Liver (tissue), 9 donors: ENCODE data around the gene HSFX2. TPM values are rescaled to one million over a fixed set of nuclear protein-coding genes. Genes with fewer than 3 reads are reported as not detected.
"Not testable (repeated sequence)": the region's sequence is repeated elsewhere in the genome, so short reads cannot be mapped to it uniquely, and the experiment has no call there.

Experiments used
- DNase-seq: peaks from one replicate; pipeline ENCODE4 v3.0.0-alpha.2; 2017; ENCODE audit warnings: low spot score
- H3K27ac ChIP-seq, 2 donors: one replicate each; pipeline ENCODE4 v1.7.0; 2013; ENCODE audit warnings: inconsistent platforms in 2 of 2, low read length in 2 of 2, control low read depth in 1 of 2, low read depth in 1 of 2, mild to moderate bottlenecking in 1 of 2
- H3K27me3 ChIP-seq, 4 donors: one replicate each; pipeline versions ENCODE4 v1.6.1 to v1.7.0; 2013; ENCODE audit warnings: low read length in 3 of 4, inconsistent platforms in 1 of 4, mild to moderate bottlenecking in 1 of 4, moderate library complexity in 1 of 4; ENCODE audit not compliant: control insufficient read depth in 4 of 4, insufficient read depth in 4 of 4
- H3K36me3 ChIP-seq, 4 donors: one replicate each; pipeline versions ENCODE4 v1.6.1 to v1.7.0; 2013; ENCODE audit warnings: low read length in 3 of 4, mild to moderate bottlenecking in 3 of 4, low read depth in 1 of 4, moderate library complexity in 1 of 4; ENCODE audit not compliant: control insufficient read depth in 4 of 4, insufficient read depth in 3 of 4
- H3K4me1 ChIP-seq, 4 donors: one replicate each; pipeline versions ENCODE4 v1.6.1 to v1.7.0; 2013; ENCODE audit warnings: low read length in 3 of 4, mild to moderate bottlenecking in 3 of 4, moderate library complexity in 1 of 4; ENCODE audit not compliant: control insufficient read depth in 4 of 4, insufficient read depth in 4 of 4
- H3K4me3 ChIP-seq, 3 donors: one replicate each; pipeline versions ENCODE4 v1.6.1 to v1.7.0; 2013; ENCODE audit warnings: low read length in 3 of 3, control low read depth in 1 of 3, low read depth in 1 of 3, mild to moderate bottlenecking in 1 of 3
- H3K9ac ChIP-seq, 2 donors: one replicate each; pipeline ENCODE4 v1.7.0; 2013; ENCODE audit warnings: low read length in 2 of 2, mild to moderate bottlenecking in 2 of 2, moderate library complexity in 2 of 2, control low read depth in 1 of 2, low read depth in 1 of 2
- H3K9me3 ChIP-seq, 4 donors: one replicate each; pipeline versions ENCODE4 v1.6.1 to v1.7.0; 2013; ENCODE audit warnings: low read length in 3 of 4; ENCODE audit not compliant: control insufficient read depth in 4 of 4
- WGBS: extraction: QIAGEN DNeasy Blood & Tissue Kit; methylation state at CpG from one replicate; pipeline ENCODE4 v1.1.7; 2013; 5-methylcytosine and 5-hydroxymethylcytosine counted together
- polyA plus RNA-seq, 2 donors: library from polyadenylated mRNA; stranded (reverse) in 1 of 2; unstranded in 1 of 2; fragments of 200-250 nt in 1 of 2; fragments of >200 nt in 1 of 2; fragmentation: Nextera tagmentation in 1 of 2; extraction: Ambion mirVana in 1 of 2; gene quantifications; one replicate each; pipeline versions ENCODE4 v1.2.1 to v1.2.3, GENCODE V29; 2013 to 2015
- total RNA-seq, 2 donors: library from RNA; depleted of rRNA; stranded (reverse); fragments of >200 nt; gene quantifications; one replicate each; pipeline ENCODE4 v1.2.3, GENCODE V29; 2014
- donor health status: healthy.
- donor health status: healthy.
- donor health status: healthy.
- donor health status: healthy.
- donor health status: healthy.

Gene HSFX2
- total and polyA plus RNA-seq, 4 donors, result 0.09 to 0.20 (median 0.15) TPM; not detected in 1

DNA sequence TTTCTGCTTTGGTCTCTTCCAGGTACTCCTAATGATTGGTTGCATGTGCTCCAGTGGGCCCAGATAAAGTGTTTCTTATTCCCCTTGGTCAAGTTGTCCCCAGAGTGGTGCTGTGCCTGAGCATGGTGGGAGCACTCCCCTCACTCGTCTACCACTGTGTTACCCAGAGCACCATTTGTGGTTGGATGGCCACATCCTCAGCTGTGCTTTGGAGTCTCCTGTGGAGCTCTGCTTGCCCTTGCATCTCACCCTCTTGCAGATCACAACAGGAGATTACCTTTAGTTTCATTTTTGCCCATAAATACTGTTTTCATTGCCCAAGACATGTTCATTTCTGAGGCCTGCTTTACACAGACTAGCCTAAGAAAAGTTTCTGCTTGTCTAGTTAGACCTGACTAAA is 44.7 kb downstream of the HSFX2 start:
- H3K4me3 ChIP-seq, H3K36me3 ChIP-seq, H3K4me1 ChIP-seq, H3K27me3 ChIP-seq, H3K27ac ChIP-seq, H3K9me3 ChIP-seq, DNase-seq, H3K9ac ChIP-seq: not testable (repeated sequence)
- 90% methylated on average over 1 of the region's 1 CpG for WGBS

DNA sequence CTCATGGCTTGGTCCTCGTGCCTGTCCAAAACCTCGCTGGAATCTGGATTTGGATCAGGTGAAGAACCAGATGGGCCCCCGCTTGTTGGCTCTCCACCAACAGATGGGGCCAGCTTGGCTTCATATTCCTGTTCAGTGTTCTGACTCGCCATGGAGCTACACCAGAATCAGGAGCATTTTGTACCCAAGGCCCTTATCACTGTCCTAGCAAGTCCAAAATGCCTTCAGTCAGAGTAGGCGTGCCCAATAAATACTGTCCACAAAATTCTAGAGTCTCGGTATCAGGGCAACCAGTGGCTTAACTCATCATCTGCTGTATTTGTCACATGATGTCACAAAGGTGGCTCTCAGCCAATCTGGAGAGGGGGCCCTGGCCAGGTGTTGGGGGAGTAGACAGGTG is 45.4 kb downstream of the HSFX2 start, which contains the start of gene HSFX3:
HSFX3 (minus strand) TSS at position 224 of the 400 bp plus-strand sequence; CDS start at position 152, 72 bp downstream.
- not testable (repeated sequence) for H3K9ac ChIP-seq

GRCh38 chrX:149547782-149548181 is 47.3 kb downstream of the HSFX2 start:
- not testable (repeated sequence) for H3K9me3 ChIP-seq, H3K27ac ChIP-seq, H3K36me3 ChIP-seq, H3K4me1 ChIP-seq, H3K4me3 ChIP-seq, DNase-seq, H3K27me3 ChIP-seq, H3K9ac ChIP-seq
- WGBS, result 100% methylated on average over 1 of the region's 3 CpGs

More for the DNA sequence above, 45.4 kb downstream of the HSFX2 start, which contains the start of gene HSFX3:
- not testable (repeated sequence) for H3K4me1 ChIP-seq, H3K27me3 ChIP-seq, DNase-seq, H3K4me3 ChIP-seq, H3K36me3 ChIP-seq, H3K9me3 ChIP-seq, H3K27ac ChIP-seq
- 83% methylated on average over 1 of the region's 6 CpGs for WGBS

- H3K36me3 ChIP-seq, H3K9me3 ChIP-seq, H3K4me3 ChIP-seq, H3K27me3 ChIP-seq, DNase-seq, H3K27ac ChIP-seq, H3K4me1 ChIP-seq, H3K9ac ChIP-seq: not testable (repeated sequence)
- 93% methylated on average over 1 of the region's 1 CpG for WGBS
These were observed 48.2 kb downstream of the HSFX2 start for GRCh38 chrX:149546962-149547361.

- H3K27ac ChIP-seq, H3K27me3 ChIP-seq, H3K9ac ChIP-seq, H3K9me3 ChIP-seq, H3K36me3 ChIP-seq, DNase-seq, H3K4me1 ChIP-seq, H3K4me3 ChIP-seq: not testable (repeated sequence)
- 88% methylated on average over 18 of the region's 29 CpGs for WGBS
These were observed 49.3 kb downstream of the HSFX2 start for GRCh38 chrX:149545545-149546543.

Other genes starting within 250 kb of the HSFX2 start
- gene IDS, start 90.0 kb downstream of the HSFX2 start, total RNA-seq, result 10 to 100 TPM in 1 of 2 donors, 1 to 10 TPM in 1; 5.3 to 21.9 TPM
- gene IDS, start 90.0 kb downstream of the HSFX2 start, polyA plus RNA-seq, result 10 to 100 TPM; 12.3 to 18.4 TPM
- 10 to 100 TPM in 1 of 2 donors, 1 to 10 TPM in 1; 7.5 to 11.8 TPM for gene EOLA1, start 54.3 kb downstream of the HSFX2 start, total RNA-seq
- 10 to 100 TPM; 10.6 to 17.2 TPM for gene EOLA1, start 54.3 kb downstream of the HSFX2 start, polyA plus RNA-seq
- not detected for gene HSFX3, start 45.4 kb downstream of the HSFX2 start, total RNA-seq
- not detected for gene HSFX3, start 45.4 kb downstream of the HSFX2 start, polyA plus RNA-seq
- gene MAGEA9B, start 7.9 kb downstream of the HSFX2 start, total RNA-seq, result not detected
- gene MAGEA9B, start 7.9 kb downstream of the HSFX2 start, polyA plus RNA-seq, result not detected
- gene TMEM185A, start 36.5 kb upstream of the HSFX2 start, total RNA-seq, result 1 to 10 TPM; 7.3 to 7.5 TPM
- 1 to 10 TPM; 7.9 to 9.8 TPM for gene TMEM185A, start 36.5 kb upstream of the HSFX2 start, polyA plus RNA-seq
- gene MAGEA11, start 116.7 kb upstream of the HSFX2 start, total RNA-seq, result not detected
- not detected for gene MAGEA11, start 116.7 kb upstream of the HSFX2 start, polyA plus RNA-seq
- gene HSFX1, start 178.8 kb upstream of the HSFX2 start, total RNA-seq, result under 1 TPM; 0.19 to 0.92 TPM
- gene HSFX1, start 178.8 kb upstream of the HSFX2 start, polyA plus RNA-seq, result under 1 TPM; 0.17 to 0.28 TPM
- gene MAGEA9, start 186.6 kb upstream of the HSFX2 start, total RNA-seq, result not detected
- gene MAGEA9, start 186.6 kb upstream of the HSFX2 start, polyA plus RNA-seq, result not detected